Endothelial cell of coronary artery (primary cell): ENCODE measurements around the gene PGM3. TPM values are rescaled to one million over a fixed set of nuclear protein-coding genes. Genes with fewer than 3 reads are reported as not detected.

Source experiments
- total RNA-seq: library from RNA; depleted of rRNA; stranded (reverse); fragments of >200 nt; gene quantifications from 2 replicates; pipeline ENCODE4 v1.2.3, GENCODE V29; 2014

PGM3 gene, protein sequence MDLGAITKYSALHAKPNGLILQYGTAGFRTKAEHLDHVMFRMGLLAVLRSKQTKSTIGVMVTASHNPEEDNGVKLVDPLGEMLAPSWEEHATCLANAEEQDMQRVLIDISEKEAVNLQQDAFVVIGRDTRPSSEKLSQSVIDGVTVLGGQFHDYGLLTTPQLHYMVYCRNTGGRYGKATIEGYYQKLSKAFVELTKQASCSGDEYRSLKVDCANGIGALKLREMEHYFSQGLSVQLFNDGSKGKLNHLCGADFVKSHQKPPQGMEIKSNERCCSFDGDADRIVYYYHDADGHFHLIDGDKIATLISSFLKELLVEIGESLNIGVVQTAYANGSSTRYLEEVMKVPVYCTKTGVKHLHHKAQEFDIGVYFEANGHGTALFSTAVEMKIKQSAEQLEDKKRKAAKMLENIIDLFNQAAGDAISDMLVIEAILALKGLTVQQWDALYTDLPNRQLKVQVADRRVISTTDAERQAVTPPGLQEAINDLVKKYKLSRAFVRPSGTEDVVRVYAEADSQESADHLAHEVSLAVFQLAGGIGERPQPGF
- 77.1 and 106 TPM in 2 replicates for total RNA-seq

DNA sequence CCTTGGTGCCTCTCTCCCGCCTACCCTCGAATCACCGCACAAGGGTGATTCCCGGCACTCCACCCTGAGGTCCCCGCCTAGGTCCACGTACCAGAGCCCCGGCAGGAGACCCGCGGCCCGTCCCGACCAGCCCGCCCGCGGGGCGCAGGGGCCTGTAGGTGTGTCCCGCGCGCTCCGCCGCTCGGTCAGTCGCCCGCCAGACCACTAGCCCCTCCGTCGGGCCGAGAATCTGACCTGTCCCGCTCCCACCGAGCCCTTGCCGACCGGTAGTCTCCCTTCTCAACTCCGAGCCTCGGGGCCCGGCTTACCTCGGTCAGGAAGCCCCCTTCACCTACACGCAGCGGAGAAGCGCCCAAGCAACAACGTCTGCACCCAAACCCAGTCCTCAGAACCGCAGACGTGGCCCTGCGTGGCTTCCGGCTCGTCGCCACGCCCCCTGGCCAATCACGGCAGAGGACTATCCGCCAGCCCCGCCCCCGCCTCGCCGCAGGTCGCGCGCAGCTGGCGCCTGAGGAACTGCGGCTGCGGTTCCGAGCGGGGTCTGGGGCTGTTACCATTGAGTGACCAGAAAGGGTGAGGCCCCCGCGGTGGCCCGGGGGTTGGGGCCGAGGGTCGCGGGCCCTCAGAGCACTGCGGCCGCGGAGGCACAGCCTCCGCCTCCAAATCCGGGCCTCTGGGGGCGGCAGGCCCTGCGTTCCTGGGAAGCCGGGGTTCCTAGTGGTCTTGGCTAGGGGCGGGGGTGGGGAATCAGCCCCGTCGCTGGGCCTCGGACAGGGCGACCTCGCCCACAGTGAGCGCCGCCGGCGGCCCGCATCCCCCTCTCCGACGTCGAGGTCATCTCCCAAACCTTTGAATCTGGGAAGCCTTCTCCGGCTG is at the start of gene PGM3, which contains the start of gene RWDD2A:
TSS of gene PGM3 (minus strand) at position 395 of the 876 bp plus-strand sequence. CDS start 2,253 bp downstream, outside the sequence.
TSS of gene RWDD2A (plus strand) at position 487 of the 876 bp plus-strand sequence. CDS start 1,095 bp downstream, outside the sequence.

Other genes starting within 250 kb of the PGM3 start
- 4.8 and 6.0 TPM in 2 replicates for gene UBE3D, start 127.4 kb downstream of the PGM3 start, total RNA-seq
- 19.3 and 28.8 TPM in 2 replicates for gene DOP1A, start 125.6 kb downstream of the PGM3 start, total RNA-seq
- 3.6 and 4.0 TPM in 2 replicates for gene RWDD2A, start 92 bp upstream of the PGM3 start, total RNA-seq
- gene ME1, start 237.8 kb upstream of the PGM3 start, total RNA-seq, result 2.8 and 7.8 TPM in 2 replicates